SJSA1 (cell line): ENCODE measurements around the gene ADI1. TPM values are rescaled to one million over a fixed set of nuclear protein-coding genes. Genes with fewer than 3 reads are reported as not detected.
A peak's percentile ranks its signal among the peaks of the same experiment; 100 is the strongest.
"Not testable (repeated sequence)": the region's sequence is repeated elsewhere in the genome, so short reads cannot be mapped to it uniquely, and the experiment has no call there.

Source experiments
- DNase-seq, 2 experiments: peaks; one replicate each; pipeline ENCODE4 v3.0.0-alpha.2; 2015 to 2020; ENCODE audit warnings: low spot score in 2 of 2, low read depth in 1 of 2
- H3K27ac ChIP-seq: fragments of 250-450 bp; sonication (Bioruptor Pico); 2 replicates; pipeline ENCODE4 v1.5.1; 2020; ENCODE audit warnings: mild to moderate bottlenecking, moderate library complexity
- H3K27me3 ChIP-seq: fragments of 250-450 bp; sonication (Bioruptor Pico); replicated peaks from 2 replicates; pipeline ENCODE4 v1.5.1; 2020; ENCODE audit warnings: mild to moderate bottlenecking, moderate library complexity
- H3K36me3 ChIP-seq: fragments of 250-450 bp; sonication (Bioruptor Pico); 2 replicates; pipeline ENCODE4 v1.5.1; 2020; ENCODE audit warnings: mild to moderate bottlenecking
- H3K4me1 ChIP-seq: fragments of 250-450 bp; sonication (Bioruptor Pico); replicated peaks from 2 replicates; pipeline ENCODE4 v1.6.1; 2021; ENCODE audit warnings: mild to moderate bottlenecking
- H3K4me3 ChIP-seq: fragments of 250-450 bp; sonication (Bioruptor Pico); 2 replicates; pipeline ENCODE4 v1.5.1; 2020; ENCODE audit warnings: mild to moderate bottlenecking
- H3K9me3 ChIP-seq: fragments of 250-450 bp; sonication (Bioruptor Pico); replicated peaks from 2 replicates; pipeline ENCODE4 v1.5.1; 2020; ENCODE audit warnings: mild to moderate bottlenecking
- total RNA-seq: library from RNA; depleted of rRNA; stranded (reverse); fragments of >200 nt; shearing (Covaris generic); gene quantifications from 2 replicates; pipeline ENCODE4 v1.2.3, GENCODE V29; 2014

The ADI1 gene
- total RNA-seq, 1 experiment from 2014 or later = 78.2 TPM

DNA sequence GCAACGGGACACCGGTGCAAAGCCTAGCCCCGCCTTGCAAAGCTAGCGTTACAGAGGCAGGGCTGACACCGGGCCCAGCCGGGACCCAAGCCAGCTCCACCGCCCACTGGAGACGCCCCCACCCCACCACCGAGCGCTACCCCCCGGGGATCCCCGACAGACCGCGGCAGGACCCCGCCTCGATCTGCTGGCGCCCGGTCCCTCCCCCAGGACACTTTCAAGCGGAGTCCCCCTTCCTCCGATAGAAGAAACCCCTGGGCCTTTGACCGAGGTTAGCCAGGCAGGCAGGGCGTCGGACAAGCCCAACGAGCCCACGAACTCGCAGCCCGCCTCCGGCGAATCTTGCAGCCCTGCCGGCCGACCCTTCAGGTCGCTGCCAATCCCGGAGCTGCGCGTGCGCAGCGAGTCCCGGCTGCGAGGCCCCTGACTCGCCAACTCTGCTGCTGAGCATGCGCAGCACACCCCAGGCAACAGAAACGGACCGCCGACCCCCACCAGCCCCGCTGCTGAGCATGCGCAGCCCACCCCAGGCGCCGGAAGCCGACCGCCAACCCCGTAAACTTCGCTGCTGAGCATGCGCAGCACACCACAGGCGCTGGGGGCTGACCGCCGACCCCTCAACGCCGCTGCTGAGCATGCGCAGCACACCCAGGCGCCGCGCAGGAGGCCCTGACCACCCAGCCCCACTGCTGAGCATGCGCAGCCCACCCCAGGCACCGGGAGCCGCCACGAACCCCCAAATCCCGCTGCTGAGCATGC, 656 bp downstream of the ADI1 start:
- no peaks in the 10 kb centered on the region for H3K27me3 ChIP-seq
- peak overlapping the region; percentile 78 for H3K27ac ChIP-seq

DNA sequence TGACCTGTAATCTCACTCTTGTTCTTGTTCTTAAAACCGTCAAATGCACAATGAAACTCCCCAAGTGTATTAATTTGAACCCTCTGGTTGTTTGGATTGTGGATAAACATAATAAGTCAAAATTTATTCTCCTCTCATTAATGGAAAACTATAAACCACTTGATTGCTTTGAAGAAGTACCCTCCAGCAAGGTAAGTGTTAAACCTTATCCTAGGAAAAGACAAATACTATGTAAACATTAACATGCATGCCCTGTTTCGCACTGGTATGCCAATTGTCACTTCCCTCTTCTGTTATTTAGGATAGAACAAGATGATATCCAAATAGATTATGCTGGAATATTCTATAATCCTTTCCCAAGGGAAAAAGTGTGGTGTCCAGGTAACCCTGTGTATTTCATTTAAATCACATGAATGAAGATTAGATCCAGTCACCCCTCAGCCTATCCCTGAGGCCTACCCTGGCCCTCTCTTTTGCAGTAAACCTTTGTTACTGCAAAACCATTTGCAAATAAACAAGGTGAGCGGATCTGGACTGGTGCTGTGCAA, 1.3 kb downstream of the ADI1 start:
- H3K27me3 ChIP-seq = no peaks in the 10 kb centered on the region
- 0 out of 2 replicates have a peak, but pooled peaks cover 3% of the 10 kb centered on the region for H3K9me3 ChIP-seq
- H3K27ac ChIP-seq = no peak overlapping the region
- peaks cover 14% of the 10 kb centered on the region for H3K36me3 ChIP-seq
- H3K4me3 ChIP-seq = peak overlapping the region; percentile 62
- DNase-seq = peak in 1 of 2 experiments; percentile 14
- H3K4me1 ChIP-seq = peaks cover 18% of the 10 kb centered on the region

More for the DNA sequence above, 656 bp downstream of the ADI1 start:
- H3K9me3 ChIP-seq = 0 out of 2 replicates have a peak, but pooled peaks cover 3% of the 10 kb centered on the region
- peaks cover 20% of the 10 kb centered on the region for H3K4me1 ChIP-seq
- H3K4me3 ChIP-seq = peak overlapping the region; percentile 62
- H3K36me3 ChIP-seq = peaks cover 13% of the 10 kb centered on the region; the same call in 1 of the 2 replicates
- peak; percentile 96 to 99 for DNase-seq

DNA sequence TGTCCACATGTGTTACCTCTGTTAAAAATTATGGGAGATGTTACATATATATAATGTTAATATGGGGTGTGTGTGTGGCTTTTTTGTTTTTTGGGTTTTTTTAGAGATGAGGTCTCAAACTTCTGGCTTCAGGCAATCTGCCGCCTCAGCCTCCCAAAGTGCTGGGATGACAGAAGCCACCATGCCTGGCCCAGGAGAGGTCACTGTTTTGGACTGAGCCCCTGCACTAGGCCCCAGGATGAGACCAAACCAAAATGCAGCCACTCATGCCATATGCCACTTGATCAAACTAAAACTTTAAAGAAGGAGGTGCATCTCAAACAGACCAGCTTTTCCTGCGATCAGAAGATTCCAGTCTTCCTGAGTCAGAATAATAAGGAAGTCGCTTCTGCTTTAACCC, 2.5 kb downstream of the ADI1 start:
- H3K9me3 ChIP-seq = 0 out of 2 replicates have a peak, but pooled peaks cover 3% of the 10 kb centered on the region
- H3K27ac ChIP-seq = no peak overlapping the region
- H3K4me1 ChIP-seq = peaks cover 18% of the 10 kb centered on the region
- H3K27me3 ChIP-seq = no peaks in the 10 kb centered on the region
- no peak overlapping the region for H3K4me3 ChIP-seq
- H3K36me3 ChIP-seq = peaks cover 24% of the 10 kb centered on the region
- no peak for DNase-seq

DNA sequence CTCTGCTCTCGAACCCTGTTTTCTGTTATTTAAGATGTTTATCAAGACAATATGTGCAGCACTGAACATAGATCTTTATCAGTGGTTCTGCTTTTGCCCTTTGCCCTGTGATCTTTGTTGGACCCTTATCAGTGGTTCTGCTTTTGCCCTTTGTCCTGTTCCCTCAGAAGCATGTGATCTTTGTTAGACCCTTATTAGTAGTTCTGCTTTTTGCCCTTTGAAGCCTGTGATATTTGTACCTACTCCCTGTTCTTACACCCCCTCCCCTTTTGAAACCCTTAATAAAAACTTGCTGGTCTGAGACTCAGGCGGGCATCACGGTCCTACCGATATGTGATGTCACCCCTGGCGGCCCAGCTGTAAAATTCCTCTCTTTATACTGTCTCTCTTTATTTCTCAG, 3.9 kb downstream of the ADI1 start:
- not testable (repeated sequence) for H3K4me3 ChIP-seq, H3K27me3 ChIP-seq, DNase-seq, H3K27ac ChIP-seq, H3K9me3 ChIP-seq
- peaks cover 18% of the 10 kb centered on the region for H3K4me1 ChIP-seq
- peaks cover 32% of the 10 kb centered on the region for H3K36me3 ChIP-seq

DNA sequence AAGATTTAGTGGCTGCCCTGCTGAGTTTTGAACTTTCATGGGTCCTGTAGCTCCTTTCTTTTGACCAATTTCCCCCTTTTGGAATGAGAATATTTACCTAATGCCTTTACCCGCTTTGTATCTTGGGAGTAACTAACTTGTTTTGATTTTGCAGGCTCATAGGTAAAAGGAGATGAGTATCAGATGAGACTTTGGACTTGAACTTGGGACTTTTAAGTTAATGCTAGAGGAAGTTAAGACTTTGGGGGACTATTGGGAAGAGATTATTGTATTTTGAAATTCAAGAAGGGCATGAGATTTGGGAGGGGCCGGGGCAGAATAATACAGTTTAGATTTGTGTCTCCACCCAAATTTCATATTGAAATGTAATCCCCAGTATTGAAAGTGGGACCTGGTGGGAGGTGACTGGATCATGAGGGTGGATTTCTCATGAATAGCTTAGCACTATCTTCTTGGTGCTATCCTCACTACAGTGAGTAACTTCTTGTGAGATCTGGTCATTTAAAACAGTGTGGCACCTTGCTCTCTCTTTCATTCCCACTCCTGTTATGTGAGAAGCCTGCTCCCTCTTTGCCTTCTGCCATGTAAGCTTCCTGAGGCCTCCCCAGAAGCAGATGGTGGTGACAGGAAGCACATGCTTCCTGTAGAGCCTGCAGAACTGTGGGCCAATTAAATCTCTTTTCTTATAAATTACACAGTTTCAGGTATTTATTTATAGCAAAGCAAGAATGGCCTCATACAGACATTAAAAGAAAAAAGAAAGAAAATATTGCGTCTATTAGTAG, 6.1 kb downstream of the ADI1 start:
- peaks cover 31% of the 10 kb centered on the region for H3K36me3 ChIP-seq
- H3K4me1 ChIP-seq = peaks cover 12% of the 10 kb centered on the region
- DNase-seq = peak in 1 of 2 experiments; percentile 4
- 0 out of 2 replicates have a peak, but pooled peaks cover 3% of the 10 kb centered on the region for H3K9me3 ChIP-seq
- no peak overlapping the region for H3K4me3 ChIP-seq
- H3K27me3 ChIP-seq = no peaks in the 10 kb centered on the region
- no peak overlapping the region for H3K27ac ChIP-seq

DNA sequence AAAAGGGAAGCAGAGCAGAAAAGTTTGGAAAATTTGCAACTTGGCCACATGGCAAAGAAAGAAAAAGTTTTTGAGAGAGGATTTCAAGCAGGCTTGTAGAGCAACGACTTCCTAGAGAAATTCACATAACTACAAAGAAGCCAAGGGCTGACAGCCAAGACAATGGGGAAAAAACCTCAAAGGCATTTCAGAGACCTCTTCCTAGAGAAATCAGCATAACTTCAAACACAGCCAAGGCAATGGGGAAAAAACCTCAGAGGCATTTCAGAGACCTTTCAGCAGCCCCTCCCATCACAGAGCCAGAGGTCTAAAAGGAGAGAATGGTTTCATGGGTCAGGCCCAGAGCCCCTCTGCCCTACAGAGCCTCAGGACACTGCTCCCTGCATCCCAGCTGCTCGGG, 7.2 kb downstream of the ADI1 start:
- Histone ChIP-seq H3K4me3 (no peak overlapping the region), H3K27me3 (no peaks in the 10 kb centered on the region), H3K9me3 (0 out of 2 replicates have a peak, but pooled peaks cover 3% of the 10 kb centered on the region), H3K4me1 (peaks cover under 1% of the 10 kb centered on the region; the same call in 1 of the 2 replicates), H3K36me3 (peaks cover 29% of the 10 kb centered on the region), H3K27ac (no peak overlapping the region)
- DNase-seq = peak in 1 of 2 experiments; percentile 0

DNA sequence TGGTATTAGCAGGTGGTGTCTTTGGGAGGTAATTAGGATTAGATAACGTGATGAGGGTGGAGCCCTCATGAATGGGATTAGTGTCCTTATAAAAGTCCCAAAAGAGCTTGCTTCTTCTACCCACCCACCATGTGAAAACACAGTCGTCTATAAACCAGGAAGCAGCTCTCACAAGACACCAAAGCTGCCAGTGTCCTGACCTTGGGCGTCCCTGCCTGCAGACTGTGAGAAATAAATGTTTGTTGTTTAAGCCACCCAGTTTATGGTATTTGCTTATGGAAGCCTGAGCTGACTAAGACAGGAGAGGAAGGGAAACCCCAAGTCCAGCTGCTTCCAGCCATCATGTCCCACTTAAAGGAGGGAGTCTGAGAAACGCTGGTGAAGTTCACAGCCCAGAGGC, 13.6 kb downstream of the ADI1 start:
- Histone ChIP-seq H3K27me3 (no peaks in the 10 kb centered on the region), H3K4me1 (peaks cover 9% of the 10 kb centered on the region; the same call in 1 of the 2 replicates), H3K27ac (no peak overlapping the region), H3K9me3 (no peaks in the 10 kb centered on the region), H3K4me3 (no peak overlapping the region), H3K36me3 (peaks cover 15% of the 10 kb centered on the region)
- peak; percentile 39 for DNase-seq

DNA sequence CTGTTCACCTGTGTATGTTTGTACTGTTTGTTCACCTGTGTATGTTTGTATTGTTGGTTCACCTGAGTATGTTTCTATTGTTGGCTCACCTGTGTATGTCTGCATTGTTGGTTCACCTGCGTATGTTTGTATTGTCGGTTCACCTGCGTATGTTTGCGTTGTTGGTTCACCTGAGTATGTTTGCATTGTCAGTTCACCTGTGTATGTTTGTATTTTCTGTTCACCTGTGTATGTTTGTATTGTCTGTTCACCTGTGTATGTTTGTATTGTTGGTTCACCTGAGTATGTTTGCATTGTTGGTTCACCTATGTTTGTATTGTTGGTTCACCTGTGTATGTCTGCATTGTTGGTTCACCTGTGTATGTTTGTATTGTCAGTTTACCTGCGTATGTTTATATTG, 14.6 kb downstream of the ADI1 start:
- no peak for DNase-seq
- H3K36me3 ChIP-seq = peaks cover 15% of the 10 kb centered on the region
- H3K27ac ChIP-seq = no peak overlapping the region
- no peak overlapping the region for H3K4me3 ChIP-seq
- no peaks in the 10 kb centered on the region for H3K27me3 ChIP-seq
- no peaks in the 10 kb centered on the region for H3K9me3 ChIP-seq
- H3K4me1 ChIP-seq = peaks cover 9% of the 10 kb centered on the region; the same call in 1 of the 2 replicates

DNA sequence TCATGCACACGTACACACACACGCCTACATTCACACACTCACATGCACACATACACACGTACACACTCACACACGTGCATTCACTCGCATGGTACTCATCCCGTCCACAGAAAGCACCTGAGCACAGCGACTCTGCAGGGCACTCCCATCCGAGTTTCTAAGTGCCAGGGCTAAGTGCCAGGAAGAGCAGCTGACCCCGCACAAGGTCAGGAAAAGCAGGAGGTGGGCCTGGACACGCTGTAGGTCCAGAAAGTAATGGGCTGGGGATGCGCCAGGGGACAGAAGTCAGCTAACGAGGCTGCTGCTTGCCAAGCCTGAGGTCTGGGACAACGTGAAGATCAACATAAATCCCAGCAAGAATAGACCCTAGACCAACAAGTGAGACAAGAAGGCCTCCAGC, 15.8 kb downstream of the ADI1 start:
- no peak overlapping the region for H3K4me3 ChIP-seq
- DNase-seq = peak in 1 of 2 experiments; percentile 32

DNA sequence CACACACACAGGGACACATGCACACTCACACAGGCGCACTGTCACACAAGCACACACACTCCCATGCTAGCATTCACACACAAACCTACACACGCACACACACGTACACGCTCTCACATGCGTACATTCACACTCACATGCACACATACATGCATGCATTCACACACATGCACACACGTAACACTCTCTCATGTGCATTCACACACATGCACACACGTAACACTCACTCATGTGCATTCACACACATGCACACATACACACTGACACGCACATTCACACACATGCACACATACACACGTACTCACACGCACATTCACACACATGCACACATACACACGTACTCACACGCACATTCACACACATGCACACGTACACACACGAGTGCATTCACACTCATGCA, 16.3 kb downstream of the ADI1 start:
- no peaks in the 10 kb centered on the region for H3K9me3 ChIP-seq
- H3K36me3 ChIP-seq = peaks cover 21% of the 10 kb centered on the region
- H3K27ac ChIP-seq = no peak overlapping the region
- peaks cover 9% of the 10 kb centered on the region; the same call in 1 of the 2 replicates for H3K4me1 ChIP-seq
- no peak overlapping the region for H3K4me3 ChIP-seq
- H3K27me3 ChIP-seq = no peaks in the 10 kb centered on the region
- no peak for DNase-seq

More for the DNA sequence above, 15.8 kb downstream of the ADI1 start:
- Histone ChIP-seq H3K4me1 (peaks cover 9% of the 10 kb centered on the region; the same call in 1 of the 2 replicates), H3K27ac (no peak overlapping the region), H3K9me3 (no peaks in the 10 kb centered on the region), H3K36me3 (peaks cover 21% of the 10 kb centered on the region), H3K27me3 (no peaks in the 10 kb centered on the region)

DNA sequence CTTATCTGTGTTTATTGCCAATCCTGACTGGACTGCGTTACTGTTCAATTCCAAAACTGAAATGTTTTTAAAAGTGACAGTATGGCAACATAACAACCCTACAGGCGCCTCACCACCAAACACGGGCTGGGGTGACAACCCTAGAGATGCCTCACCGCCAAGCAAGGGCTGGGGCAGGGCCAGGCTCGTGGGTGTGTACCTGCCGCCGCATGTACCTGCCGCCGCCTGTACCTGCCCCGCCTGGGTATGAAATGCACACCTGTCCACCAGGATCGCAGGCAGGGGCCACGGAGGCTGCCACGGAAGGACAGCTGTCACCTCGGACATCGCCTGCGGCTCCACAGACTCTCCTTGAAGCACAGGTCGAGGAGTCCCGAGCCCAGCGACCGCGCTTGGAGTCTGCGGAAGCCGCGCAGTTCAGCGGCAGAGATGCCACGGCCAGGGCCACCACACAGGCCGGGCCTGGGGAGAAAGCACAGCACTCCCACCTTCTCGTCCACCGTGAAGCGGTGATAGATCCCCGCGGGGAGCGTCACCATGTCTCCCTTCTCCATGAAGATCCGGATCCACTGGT, 18.9 kb downstream of the ADI1 start:
- Histone ChIP-seq H3K9me3 (no peaks in the 10 kb centered on the region), H3K36me3 (peaks cover 26% of the 10 kb centered on the region), H3K27me3 (no peaks in the 10 kb centered on the region), H3K27ac (no peak overlapping the region), H3K4me3 (no peak overlapping the region), H3K4me1 (peaks cover under 1% of the 10 kb centered on the region; the same call in 1 of the 2 replicates)
- DNase-seq = peak in 1 of 2 experiments; percentile 42

DNA sequence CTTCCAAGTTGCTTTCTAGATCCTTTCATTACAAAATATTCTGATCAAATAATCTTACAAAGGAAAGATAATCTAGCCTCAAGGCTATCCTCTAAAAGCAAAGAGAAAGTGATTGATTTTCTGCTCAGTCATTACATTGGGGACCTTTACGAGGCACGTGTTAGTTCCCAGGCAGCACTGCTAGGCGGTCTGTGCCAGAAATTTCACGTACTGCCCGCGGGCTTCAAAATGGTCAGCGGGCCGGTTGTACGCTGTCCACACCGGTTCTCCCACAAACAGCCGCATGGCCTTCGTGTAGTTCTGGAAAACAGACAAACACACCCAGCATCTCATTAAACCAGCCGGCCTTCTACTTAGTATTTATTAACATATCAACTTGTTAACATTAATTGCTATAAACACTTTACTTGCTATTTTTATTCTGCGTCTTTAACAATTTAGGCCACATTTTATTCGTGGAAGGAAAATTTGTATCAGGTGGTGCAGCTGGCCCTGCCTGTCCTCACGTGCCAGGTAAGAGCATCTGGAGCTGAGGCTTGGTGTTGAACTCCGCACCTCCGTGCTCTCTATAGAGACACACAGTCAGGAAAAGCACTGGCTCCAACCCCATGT, 20.4 kb downstream of the ADI1 start:
- no peaks in the 10 kb centered on the region for H3K4me1 ChIP-seq
- H3K4me3 ChIP-seq = no peak overlapping the region
- no peaks in the 10 kb centered on the region for H3K27me3 ChIP-seq
- H3K36me3 ChIP-seq = peaks cover 21% of the 10 kb centered on the region
- DNase-seq = no peak
- H3K9me3 ChIP-seq = no peaks in the 10 kb centered on the region
- H3K27ac ChIP-seq = no peak overlapping the region

DNA sequence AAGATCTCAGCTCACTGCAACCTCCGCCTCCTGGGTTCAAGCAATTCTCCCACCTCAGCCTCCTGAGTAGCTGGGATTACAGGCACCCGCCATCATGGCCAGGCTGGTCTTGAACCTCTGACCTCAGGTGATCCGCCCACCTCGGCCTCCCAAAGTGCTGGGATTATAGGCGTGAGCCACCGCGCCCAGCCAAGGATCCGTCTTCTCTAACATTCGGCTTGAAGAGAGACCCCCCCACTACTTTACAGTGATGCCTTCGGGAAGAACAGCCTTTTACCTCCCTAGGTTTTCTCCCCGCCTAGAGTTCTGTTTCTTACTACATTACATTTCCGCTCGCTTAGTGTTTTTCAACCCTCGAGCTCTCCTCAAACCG, 22.6 kb downstream of the ADI1 start:
- H3K9me3 ChIP-seq, H3K4me1 ChIP-seq, H3K4me3 ChIP-seq, H3K27me3 ChIP-seq, H3K27ac ChIP-seq, DNase-seq: not testable (repeated sequence)
- peaks cover 21% of the 10 kb centered on the region for H3K36me3 ChIP-seq
